HCT116 (cell line): Measurements from ENCODE around the gene NFIB. TPM values are rescaled to one million over a fixed set of nuclear protein-coding genes. Genes with fewer than 3 reads are reported as not detected.

Experiments used
- ATAC-seq: fragments of 200-7000 bp; cut with Tn5 transposase; 2 replicates; pipeline ENCODE4 v1.9.1; 2020; ENCODE audit warnings: mild to moderate bottlenecking, moderate library complexity
- BruUV-seq: library from RNA; stranded (reverse); fragments of 400-500 nt; replicated peaks from 2 replicates; lab custom pipeline; 2021; lab: Mats Ljungman, UMichigan
- CTCF ChIA-PET: fragments of 300-600 bp; sonication (Branson Sonifier 250); formaldehyde crosslinking; loops from one replicate; lab custom pipeline; 2021; ENCODE audit warnings: antibody characterized with exemption; lab: Charles Lee
- POLR2A ChIA-PET: fragments of 300-600, 350-600 bp; sonication (Branson Sonifier 250); formaldehyde crosslinking; loops from one replicate; lab custom pipeline; 2021; ENCODE audit warnings: antibody characterized with exemption; lab: Charles Lee
- RAD21 ChIA-PET, 2 experiments: fragments of 300-600 bp; sonication (Branson Sonifier 250); formaldehyde crosslinking; loops; one replicate each; lab custom pipeline; 2023; ENCODE audit warnings: low total read pairs in 2 of 2; ENCODE audit not compliant: uncharacterized antibody in 2 of 2, unreplicated experiment in 2 of 2, low non-redundant PET in 1 of 2; lab: Charles Lee
- DNase-seq: peaks from one replicate; pipeline ENCODE4 v3.0.0-alpha.2; 2010; ENCODE audit warnings: low read depth, low spot score
- H2AFZ ChIP-seq: fragments of 200-600 bp; shearing (Covaris generic), sonication (generic); 2 replicates; pipeline ENCODE4 v1.6.1; 2017; ENCODE audit warnings: low read depth, mixed run types, mixed read lengths, antibody characterized with exemption, low read length; ENCODE audit not compliant: poor library complexity, severe bottlenecking
- H3K27ac ChIP-seq: 2 replicates; pipeline ENCODE4 v1.5.1; 2012; ENCODE audit warnings: low read depth, low read length
- H3K27me3 ChIP-seq: fragments of 200-600 bp; sonication (generic); 2 replicates; pipeline ENCODE4 v1.6.1; 2016; ENCODE audit warnings: mixed run types, low read length, mixed read lengths; ENCODE audit not compliant: insufficient read depth
- H3K36me3 ChIP-seq, 2 experiments: fragments of 200-500 bp in 1 of 2; fragments of 200-600 bp in 1 of 2; sonication (Bioruptor generic) in 1 of 2; sonication (generic) in 1 of 2; 2 replicates each; pipeline versions ENCODE4 v1.5.1 to v1.6.1; 2014 to 2016; ENCODE audit warnings: low read length in 2 of 2, inconsistent platforms in 1 of 2, mixed read lengths in 1 of 2, mixed run types in 1 of 2; ENCODE audit not compliant: insufficient read depth in 2 of 2, control insufficient read depth in 1 of 2
- H3K4me1 ChIP-seq, 2 experiments: fragments of 200-600 bp in 1 of 2; sonication (generic) in 1 of 2; 2 replicates each; pipeline versions ENCODE4 v1.5.1 to v1.6.1; 2012 to 2017; ENCODE audit warnings: low read length in 2 of 2, inconsistent platforms in 1 of 2, mild to moderate bottlenecking in 1 of 2, mixed read lengths in 1 of 2, mixed run types in 1 of 2, moderate library complexity in 1 of 2; ENCODE audit not compliant: insufficient read depth in 2 of 2, control insufficient read depth in 1 of 2
- H3K4me2 ChIP-seq: fragments of 200-600 bp; sonication (generic); 2 replicates; pipeline ENCODE4 v1.6.1; 2017; ENCODE audit warnings: mixed run types, low read length, mixed read lengths
- H3K4me3 ChIP-seq, 2 experiments: fragments of 200-600 bp in 1 of 2; sonication (generic) in 1 of 2; replicated peaks in 1 of 2; 2 replicates each; pipeline ENCODE4 v1.5.1; 2011 to 2016; ENCODE audit warnings: low read length in 2 of 2, control low read depth in 1 of 2, low read depth in 1 of 2, mild to moderate bottlenecking in 1 of 2, mixed read lengths in 1 of 2, mixed run types in 1 of 2
- H3K79me2 ChIP-seq: fragments of 200-600 bp; sonication (generic); 2 replicates; pipeline ENCODE4 v1.6.1; 2017; ENCODE audit warnings: mild to moderate bottlenecking, mixed run types, low read length, moderate library complexity, mixed read lengths; ENCODE audit not compliant: insufficient read depth
- H3K9ac ChIP-seq: fragments of 200-600 bp; sonication (generic); 2 replicates; pipeline ENCODE4 v1.6.1; 2016; ENCODE audit warnings: low read length, mixed read lengths
- H3K9me2 ChIP-seq: fragments of 200-600 bp; sonication (generic), shearing (Covaris generic); 2 replicates; pipeline ENCODE4 v1.6.1; 2017; ENCODE audit warnings: mixed run types, mild to moderate bottlenecking, moderate library complexity; ENCODE audit not compliant: insufficient read depth
- H3K9me3 ChIP-seq, 2 experiments: fragments of 200-500 bp in 1 of 2; fragments of 200-600 bp in 1 of 2; sonication (Bioruptor generic) in 1 of 2; sonication (generic) in 1 of 2; 2 replicates each; pipeline ENCODE4 v1.6.1; 2014 to 2017; ENCODE audit warnings: low read length in 2 of 2, mixed read lengths in 2 of 2, inconsistent platforms in 1 of 2, low read depth in 1 of 2, mild to moderate bottlenecking in 1 of 2, mixed run types in 1 of 2, moderate library complexity in 1 of 2; ENCODE audit not compliant: control insufficient read depth in 1 of 2, insufficient read depth in 1 of 2
- H4K20me1 ChIP-seq: fragments of 200-600 bp; sonication (generic), shearing (Covaris generic); 2 replicates; pipeline ENCODE4 v1.6.1; 2017; ENCODE audit warnings: mixed run types, mild to moderate bottlenecking, moderate library complexity; ENCODE audit not compliant: insufficient read depth
- ATF3 ChIP-seq: IDR thresholded peaks from 2 replicates; pipeline ENCODE4 v1.6.1; 2012
- CTCF ChIP-seq, 3 experiments: fragments of 200-600 bp in 1 of 3; sonication (generic) in 1 of 3; IDR thresholded peaks in 2 of 3; conservative IDR thresholded peaks in 1 of 3; 2 replicates each; pipeline ENCODE4 v1.5.1; 2012 to 2017; ENCODE audit warnings: low read depth in 2 of 3, low read length in 2 of 3, antibody characterized with exemption in 1 of 3, borderline replicate concordance in 1 of 3, control low read depth in 1 of 3, mild to moderate bottlenecking in 1 of 3, mixed read lengths in 1 of 3, mixed run types in 1 of 3, moderate library complexity in 1 of 3; ENCODE audit not compliant: insufficient read depth in 1 of 3
- ZBTB33 ChIP-seq: IDR thresholded peaks from 2 replicates; pipeline ENCODE4 v1.6.1; 2011; ENCODE audit warnings: mild to moderate bottlenecking, low read length, moderate library complexity; ENCODE audit not compliant: insufficient replicate concordance; ENCODE audit errors: extremely low read depth
- ZNF274 ChIP-seq: fragments of 200-500 bp; sonication (Bioruptor generic); IDR thresholded peaks from 2 replicates; pipeline ENCODE4 v1.6.1; 2014; ENCODE audit warnings: mild to moderate bottlenecking, low read depth, low read length, inconsistent platforms
- intact Hi-C: fragments of 100-400 bp; cut with micrococcal nuclease; formaldehyde crosslinking; loops from 2 replicates; pipeline ENCODE4 v1.10.0; 2022
- total RNA-seq: library from RNA; stranded (reverse); gene quantifications from one replicate; pipeline ENCODE4 v1.2.1, GENCODE V29; 2021; ENCODE audit not compliant: unreplicated experiment

Gene NFIB
- total RNA-seq, 1 experiment from 2014 or later = 6.6 TPM

- H3K4me3 ChIP-seq = no peak overlapping the region
- H3K9ac ChIP-seq = no peak overlapping the region
- ChIA-PET CTCF (no interaction called here), RAD21 (no interaction called here), POLR2A (no interaction called here)
- peaks cover 3% of the 10 kb centered on the region; the same call in 1 of the 2 replicates for H3K27me3 ChIP-seq
- H3K36me3 ChIP-seq = no peaks in the 10 kb centered on the region
- H3K9me3 ChIP-seq = no peaks in the 10 kb centered on the region
- TF ChIP-seq ATF3 (no peak), ZNF274 (no peak), CTCF (IDR thresholded peaks at IDR 0.05 in 2 of 3, conservative IDR thresholded peaks at IDR 0.05 in 1 of 3; ENCODE audit: borderline replicate concordance in 1 of 3, insufficient read depth in 1 of 3, low read depth in 2 of 3, low read length in 2 of 3) (no peak), ZBTB33 (no peak)
- no peaks in the 10 kb centered on the region for H3K79me2 ChIP-seq
- no peak overlapping the region for H3K27ac ChIP-seq
- DNase-seq = no peak
- no peak overlapping the region for H2AFZ ChIP-seq
- no TSS peak for BruUV-seq
- peaks cover 5 to 35% of the 10 kb centered on the region in 2 experiments for H3K4me1 ChIP-seq
- no peak overlapping the region for H3K4me2 ChIP-seq
- no peak for ATAC-seq
- intact Hi-C loops = no loop called here
- no peaks in the 10 kb centered on the region for H3K9me2 ChIP-seq
- no peaks in the 10 kb centered on the region for H4K20me1 ChIP-seq
Observed at GRCh38 chr9:14318361-14318760, 4.4 kb upstream of the NFIB start.
